OCI-LY7 (cell line): ENCODE measurements around the gene STXBP6.

Experiments
- EZH2phosphoT487 ChIP-seq: fragments of 200-600 bp; sonication (generic); IDR thresholded peaks from 2 replicates; pipeline ENCODE4 v1.6.1; 2018; ENCODE audit warnings: low read depth, borderline replicate concordance, mild to moderate bottlenecking, mixed run types, antibody characterized with exemption, low read length, moderate library complexity, mixed read lengths
- TF ChIP-seq, protein P1 (sequence below): fragments of 200-600 bp; sonication (generic); conservative IDR thresholded peaks from 2 replicates; pipeline ENCODE4 v1.5.1; 2014; ENCODE audit warnings: mild to moderate bottlenecking, antibody characterized with exemption, low read length, moderate library complexity, mixed read lengths

DNA sequence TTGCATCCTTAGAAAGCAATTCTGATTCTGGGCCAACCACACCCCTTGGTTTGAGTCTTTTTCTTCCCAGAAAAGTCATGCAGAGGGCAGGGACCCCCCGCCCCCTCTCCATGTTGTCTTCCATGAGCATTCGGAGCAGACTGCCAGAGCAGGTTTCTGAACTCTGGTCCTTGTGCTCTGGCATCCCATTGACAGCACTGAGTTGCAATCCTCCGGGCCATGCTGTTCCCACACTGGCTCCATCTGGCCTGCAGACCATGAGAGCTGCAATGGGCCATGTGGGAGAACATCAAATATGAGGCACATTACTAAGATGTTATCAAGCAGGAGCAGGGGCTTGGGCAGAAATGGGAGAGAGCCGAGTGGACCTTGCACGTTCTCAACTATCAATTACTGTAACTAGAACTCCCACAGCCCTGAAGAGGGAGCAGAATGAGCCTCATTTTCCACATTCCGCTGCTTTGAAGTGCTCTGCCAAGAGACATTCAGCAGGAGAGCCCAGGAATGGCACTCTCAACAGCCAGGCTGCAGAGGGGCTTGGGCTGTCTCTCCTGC lies 157.4 kb downstream of the STXBP6 start:
- TF ChIP-seq, protein P1, sequence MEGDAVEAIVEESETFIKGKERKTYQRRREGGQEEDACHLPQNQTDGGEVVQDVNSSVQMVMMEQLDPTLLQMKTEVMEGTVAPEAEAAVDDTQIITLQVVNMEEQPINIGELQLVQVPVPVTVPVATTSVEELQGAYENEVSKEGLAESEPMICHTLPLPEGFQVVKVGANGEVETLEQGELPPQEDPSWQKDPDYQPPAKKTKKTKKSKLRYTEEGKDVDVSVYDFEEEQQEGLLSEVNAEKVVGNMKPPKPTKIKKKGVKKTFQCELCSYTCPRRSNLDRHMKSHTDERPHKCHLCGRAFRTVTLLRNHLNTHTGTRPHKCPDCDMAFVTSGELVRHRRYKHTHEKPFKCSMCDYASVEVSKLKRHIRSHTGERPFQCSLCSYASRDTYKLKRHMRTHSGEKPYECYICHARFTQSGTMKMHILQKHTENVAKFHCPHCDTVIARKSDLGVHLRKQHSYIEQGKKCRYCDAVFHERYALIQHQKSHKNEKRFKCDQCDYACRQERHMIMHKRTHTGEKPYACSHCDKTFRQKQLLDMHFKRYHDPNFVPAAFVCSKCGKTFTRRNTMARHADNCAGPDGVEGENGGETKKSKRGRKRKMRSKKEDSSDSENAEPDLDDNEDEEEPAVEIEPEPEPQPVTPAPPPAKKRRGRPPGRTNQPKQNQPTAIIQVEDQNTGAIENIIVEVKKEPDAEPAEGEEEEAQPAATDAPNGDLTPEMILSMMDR: no peak
- TF ChIP-seq EZH2phosphoT487: no peak
